Gastroesophageal sphincter (tissue), 3 donors: ENCODE data around the gene RAC2.

Source experiments
- CTCF ChIP-seq, 4 experiments: fragments of 200-600 bp in 2 of 4; fragments of 450-650 bp in 2 of 4; sonication (generic) in 1 of 4; IDR thresholded peaks; one replicate each; pipeline ENCODE4 v1.5.1; 2017 to 2019; ENCODE audit warnings: antibody characterized with exemption in 4 of 4, mild to moderate bottlenecking in 2 of 4, moderate library complexity in 2 of 4
- EP300 ChIP-seq: sonication (generic); formaldehyde crosslinking; IDR thresholded peaks from one replicate; pipeline ENCODE4 v1.6.1; 2017; ENCODE audit warnings: antibody characterized with exemption, mild to moderate bottlenecking
- POLR2A ChIP-seq, 2 donors: fragments of 450-650 bp; IDR thresholded peaks; one replicate each; pipeline ENCODE4 v1.6.1; 2017; ENCODE audit warnings: antibody characterized with exemption in 2 of 2, mild to moderate bottlenecking in 2 of 2, moderate library complexity in 1 of 2
- POLR2AphosphoS5 ChIP-seq: sonication (generic); formaldehyde crosslinking; IDR thresholded peaks from one replicate; pipeline ENCODE4 v1.6.1; 2017; ENCODE audit warnings: antibody characterized with exemption

DNA sequence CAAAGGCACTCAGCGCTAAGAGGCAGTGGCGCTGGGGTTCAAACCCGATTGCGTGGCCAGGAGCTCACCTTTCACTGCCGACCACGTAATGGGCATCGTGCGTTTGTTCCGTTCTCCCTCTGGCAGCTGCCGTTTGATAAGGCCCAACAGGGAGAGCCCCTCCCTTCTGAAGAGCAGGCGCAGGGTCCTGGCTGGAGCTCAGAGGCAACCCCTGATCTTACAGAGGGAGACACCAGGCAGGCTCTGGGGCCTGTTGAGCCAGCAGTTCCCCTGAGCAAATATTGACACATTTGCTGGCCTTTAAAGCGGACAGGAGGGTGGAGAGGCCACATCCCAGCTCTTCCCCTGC is 44.3 kb downstream of the RAC2 start:
- no peak for TF ChIP-seq POLR2A (IDR thresholded peaks at IDR 0.05)
- TF ChIP-seq CTCF (IDR thresholded peaks at IDR 0.05), result no peak
- TF ChIP-seq POLR2AphosphoS5, result no peak
- TF ChIP-seq EP300, result no peak
